Lower leg skin (tissue), 3 donors: ENCODE measurements around the gene BICC1.

Experiments
- CTCF ChIP-seq, 3 donors: fragments of 450-650 bp; IDR thresholded peaks; one replicate each; pipeline ENCODE4 v1.5.1; 2016; ENCODE audit warnings: antibody characterized with exemption in 3 of 3, mild to moderate bottlenecking in 3 of 3, moderate library complexity in 2 of 3
- POLR2A ChIP-seq, 2 donors: fragments of 450-650 bp; IDR thresholded peaks; one replicate each; pipeline ENCODE4 v1.6.1; 2016 to 2017; ENCODE audit warnings: antibody characterized with exemption in 2 of 2, mild to moderate bottlenecking in 1 of 2, moderate library complexity in 1 of 2

- no peak for TF ChIP-seq POLR2A (IDR thresholded peaks at IDR 0.05)
- TF ChIP-seq CTCF (IDR thresholded peaks at IDR 0.05): no peak
Observed at GRCh38 chr10:58704226-58704625, 191.6 kb downstream of the BICC1 start.
